HCEC 1CT (cell line): ENCODE results near the gene SEMA3G.

Experiments
- DNase-seq: peaks from one replicate; pipeline ENCODE4 v3.0.0-alpha.2; 2017

The SEMA3G gene

DNA sequence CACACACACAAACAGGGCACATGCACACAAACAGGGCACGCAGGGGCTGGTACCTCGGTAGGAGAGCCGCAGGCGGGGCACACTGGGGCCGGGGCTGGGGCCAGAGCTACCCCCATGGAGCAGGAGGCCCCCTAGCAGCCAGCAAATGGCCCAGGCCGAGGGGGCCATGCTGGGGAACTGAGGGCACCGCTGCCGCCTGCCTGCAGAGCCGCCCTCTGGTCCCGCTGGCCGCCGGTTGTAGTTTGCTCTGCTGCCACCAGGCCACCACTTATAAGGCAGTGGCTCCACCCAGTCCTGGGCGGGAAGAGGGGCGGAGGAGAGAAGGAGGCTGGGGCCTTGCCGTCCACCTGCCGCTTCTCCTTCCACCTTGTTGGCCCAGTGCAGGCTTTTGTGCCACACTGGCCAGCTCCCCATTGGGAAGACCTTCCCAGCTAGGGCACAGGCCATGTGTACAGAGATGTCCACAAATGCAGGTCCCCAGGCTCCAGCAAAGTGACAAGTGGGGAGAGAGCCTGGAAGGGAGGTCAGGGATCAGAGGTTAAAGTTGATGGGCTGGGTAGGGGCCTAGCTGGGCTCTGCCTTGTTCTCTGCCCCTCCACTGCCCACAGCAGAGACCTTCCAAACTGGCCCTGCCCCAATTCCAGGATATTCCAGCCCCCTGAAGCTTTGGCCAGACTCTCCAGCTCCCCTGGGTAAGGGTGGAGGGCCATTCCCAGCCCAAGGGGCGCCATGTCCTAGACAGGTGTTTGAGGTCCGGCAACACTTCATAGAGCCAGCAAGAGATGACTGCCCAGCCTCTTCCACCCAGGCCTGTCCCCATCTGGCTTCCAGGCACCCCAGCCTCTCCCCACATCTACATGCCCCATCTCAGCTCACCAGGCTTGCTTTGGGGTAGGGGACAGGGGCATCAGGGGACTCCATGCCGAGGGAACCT lies at the start of gene SEMA3G:
Gene SEMA3G, minus strand, starts transcription at position 244 of the 934 bp plus-strand sequence. Its CDS starts 76 bp downstream, at position 168.
- peak; percentile 36 for DNase-seq

DNA sequence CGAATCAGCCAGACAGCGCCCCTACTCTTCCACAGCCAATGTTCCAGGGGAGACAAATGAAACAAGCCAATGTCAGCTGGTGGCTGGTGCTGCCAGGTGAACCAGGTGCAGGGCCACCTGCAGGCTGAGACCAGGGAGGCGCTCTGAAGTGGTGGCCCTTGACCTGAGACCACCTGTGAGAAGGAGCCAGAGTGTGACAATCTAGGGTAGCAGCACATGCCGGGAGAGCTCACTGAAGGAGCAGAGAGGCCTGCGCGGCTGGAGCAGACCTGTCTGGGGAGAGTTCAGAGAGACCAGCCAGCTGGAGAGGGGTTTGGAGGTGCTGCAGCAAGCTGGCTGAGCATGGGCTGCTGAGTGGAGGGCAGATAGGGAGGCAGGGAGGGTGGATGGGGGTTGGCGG lies 49.5 kb upstream of the SEMA3G start:
- no peak for DNase-seq

DNA sequence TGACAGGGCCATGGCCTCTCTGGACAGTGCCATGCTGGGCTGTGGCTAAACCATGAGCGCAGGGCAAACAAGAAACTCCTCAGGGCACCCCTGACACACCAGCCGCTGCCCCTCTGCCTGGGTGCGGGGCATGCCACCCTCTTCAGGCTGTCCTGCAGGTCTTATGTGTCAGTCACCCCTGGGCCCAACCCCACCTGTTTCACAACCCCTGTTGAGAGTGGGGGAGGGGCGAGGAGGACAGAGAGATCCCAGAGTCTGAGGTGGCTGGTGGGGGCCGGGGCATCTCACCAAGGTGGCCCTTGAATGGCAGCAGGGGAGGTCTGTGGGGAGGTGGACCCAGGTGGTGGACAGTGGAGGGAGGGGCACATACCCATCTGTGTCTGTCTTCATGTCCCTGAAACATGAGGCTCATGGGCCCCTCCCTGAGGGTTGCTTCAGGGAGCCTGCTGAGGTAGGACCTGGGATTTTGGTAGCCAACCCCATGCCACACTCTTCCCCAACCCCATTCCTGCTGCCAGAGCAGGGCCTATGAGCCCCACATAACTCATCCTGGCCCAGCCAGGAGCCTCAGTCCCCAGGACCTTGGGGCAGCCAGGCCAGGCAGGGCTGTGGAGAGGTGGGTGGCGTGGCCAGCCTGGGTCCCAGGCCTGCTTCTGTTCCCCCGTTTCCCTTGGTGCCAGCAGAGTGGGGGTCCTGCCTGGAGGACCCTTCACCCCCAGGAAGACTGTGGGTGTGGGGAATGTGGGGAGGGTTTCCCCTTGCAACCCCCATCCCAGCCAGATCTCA lies 48.5 kb upstream of the SEMA3G start:
- no peak for DNase-seq

DNA sequence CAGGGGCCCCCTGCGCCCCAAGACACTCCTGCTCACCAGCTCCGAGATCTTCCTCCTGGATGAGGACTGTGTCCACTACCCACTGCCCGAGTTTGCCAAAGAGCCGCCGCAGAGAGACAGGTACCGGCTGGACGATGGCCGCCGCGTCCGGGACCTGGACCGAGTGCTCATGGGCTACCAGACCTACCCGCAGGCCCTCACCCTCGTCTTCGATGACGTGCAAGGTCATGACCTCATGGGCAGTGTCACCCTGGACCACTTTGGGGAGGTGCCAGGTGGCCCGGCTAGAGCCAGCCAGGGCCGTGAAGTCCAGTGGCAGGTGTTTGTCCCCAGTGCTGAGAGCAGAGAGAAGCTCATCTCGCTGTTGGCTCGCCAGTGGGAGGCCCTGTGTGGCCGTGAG lies 47.2 kb upstream of the SEMA3G start:
- DNase-seq: no peak

DNA sequence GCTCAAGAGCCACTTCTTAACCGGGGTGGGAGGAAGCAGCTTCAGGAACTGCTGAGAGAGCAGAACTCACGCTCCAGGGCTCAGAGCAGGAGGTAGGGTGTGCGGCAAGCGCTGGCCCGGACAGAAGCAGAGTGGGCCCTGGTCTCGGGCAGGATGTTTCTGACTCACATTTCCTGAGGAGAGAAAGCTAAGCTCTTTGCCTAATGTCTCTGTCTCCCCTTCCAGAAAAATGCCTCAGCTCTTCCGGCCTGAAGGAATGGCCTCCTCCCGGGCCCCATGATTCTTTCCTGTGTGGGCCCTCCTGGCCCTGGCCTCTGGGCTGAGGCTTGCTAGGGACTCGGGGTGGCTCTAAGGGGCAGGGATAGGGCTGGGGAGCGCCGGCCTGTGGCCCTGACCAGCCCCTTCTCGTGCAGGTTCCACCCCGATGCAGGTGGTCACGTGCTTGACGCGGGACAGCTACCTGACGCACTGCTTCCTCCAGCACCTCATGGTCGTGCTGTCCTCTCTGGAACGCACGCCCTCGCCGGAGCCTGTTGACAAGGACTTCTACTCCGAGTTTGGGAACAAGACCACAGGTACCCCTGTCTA lies 46.1 kb upstream of the SEMA3G start:
- no peak for DNase-seq

DNA sequence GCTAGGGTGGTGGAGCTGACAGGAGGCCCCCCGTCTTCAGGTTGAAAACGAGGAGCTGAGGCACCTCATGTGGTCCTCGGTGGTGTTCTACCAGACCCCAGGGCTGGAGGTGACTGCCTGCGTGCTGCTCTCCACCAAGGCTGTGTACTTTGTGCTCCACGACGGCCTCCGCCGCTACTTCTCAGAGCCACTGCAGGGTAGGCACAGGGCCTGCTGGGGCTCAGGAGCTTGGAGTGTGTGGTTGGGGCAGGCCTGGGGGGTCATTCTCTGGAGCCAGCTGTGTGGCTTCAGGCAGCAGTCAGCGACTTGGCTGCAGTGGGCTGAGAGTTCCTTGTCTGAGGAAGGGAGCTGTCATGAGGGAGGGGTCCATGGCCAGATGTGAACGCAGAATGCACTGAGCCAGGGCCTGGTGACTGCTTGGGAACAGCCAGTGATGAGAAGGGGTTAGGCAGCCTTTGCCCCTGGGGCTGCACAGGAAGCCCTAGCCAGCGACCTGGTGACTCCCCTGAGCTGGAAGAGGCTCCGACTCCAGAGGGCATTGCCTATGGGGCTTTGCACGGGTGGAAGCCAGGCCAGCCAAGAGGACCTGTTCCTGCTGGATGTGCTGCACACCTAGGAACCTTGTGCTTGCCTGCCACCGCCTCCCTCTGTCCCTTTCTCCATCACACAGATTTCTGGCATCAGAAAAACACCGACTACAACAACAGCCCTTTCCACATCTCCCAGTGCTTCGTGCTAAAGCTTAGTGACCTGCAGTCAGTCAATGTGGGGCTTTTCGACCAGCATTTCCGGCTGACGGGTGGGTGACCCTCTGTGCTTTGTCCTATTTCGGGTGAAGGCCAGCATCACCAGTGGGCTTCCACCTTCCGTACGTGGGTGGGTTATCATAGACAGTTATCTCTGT lies 45.4 kb upstream of the SEMA3G start:
- no peak for DNase-seq

DNA sequence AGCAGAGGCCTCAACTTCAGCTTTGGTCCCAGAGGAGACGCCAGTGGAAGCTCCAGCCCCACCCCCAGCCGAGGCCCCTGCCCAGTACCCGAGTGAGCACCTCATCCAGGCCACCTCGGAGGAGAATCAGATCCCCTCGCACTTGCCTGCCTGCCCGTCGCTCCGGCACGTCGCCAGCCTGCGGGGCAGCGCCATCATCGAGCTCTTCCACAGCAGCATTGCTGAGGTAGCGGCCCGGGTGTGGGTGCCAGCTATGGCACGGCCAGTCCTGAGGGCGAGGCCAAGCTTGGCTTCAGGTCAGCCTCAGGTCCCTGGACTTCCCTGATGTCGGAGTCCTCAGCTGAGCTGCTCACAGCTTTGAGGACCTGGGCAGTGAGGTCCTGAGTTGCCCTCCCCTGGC lies 44.5 kb upstream of the SEMA3G start:
- no peak for DNase-seq

DNA sequence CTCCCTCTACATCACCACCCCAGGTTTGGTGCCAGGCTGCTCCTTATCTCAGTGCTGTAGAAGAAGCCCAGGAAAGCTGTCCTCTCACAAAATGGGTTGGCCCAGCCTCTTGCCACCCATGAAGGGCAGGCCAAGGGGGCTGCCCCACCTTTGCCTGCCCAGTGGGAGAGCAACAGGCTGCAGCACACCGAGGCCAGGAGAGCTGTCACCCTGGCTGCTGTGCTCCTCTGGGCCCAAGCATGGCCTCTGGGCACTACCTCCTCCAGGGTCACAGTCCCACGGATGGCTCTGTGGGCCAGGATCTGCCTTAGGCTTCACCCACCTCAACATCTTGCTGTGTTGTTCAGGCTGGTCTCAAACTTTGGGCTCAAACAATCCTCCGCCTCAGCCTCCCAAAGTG lies 43.8 kb upstream of the SEMA3G start:
- no peak for DNase-seq

DNA sequence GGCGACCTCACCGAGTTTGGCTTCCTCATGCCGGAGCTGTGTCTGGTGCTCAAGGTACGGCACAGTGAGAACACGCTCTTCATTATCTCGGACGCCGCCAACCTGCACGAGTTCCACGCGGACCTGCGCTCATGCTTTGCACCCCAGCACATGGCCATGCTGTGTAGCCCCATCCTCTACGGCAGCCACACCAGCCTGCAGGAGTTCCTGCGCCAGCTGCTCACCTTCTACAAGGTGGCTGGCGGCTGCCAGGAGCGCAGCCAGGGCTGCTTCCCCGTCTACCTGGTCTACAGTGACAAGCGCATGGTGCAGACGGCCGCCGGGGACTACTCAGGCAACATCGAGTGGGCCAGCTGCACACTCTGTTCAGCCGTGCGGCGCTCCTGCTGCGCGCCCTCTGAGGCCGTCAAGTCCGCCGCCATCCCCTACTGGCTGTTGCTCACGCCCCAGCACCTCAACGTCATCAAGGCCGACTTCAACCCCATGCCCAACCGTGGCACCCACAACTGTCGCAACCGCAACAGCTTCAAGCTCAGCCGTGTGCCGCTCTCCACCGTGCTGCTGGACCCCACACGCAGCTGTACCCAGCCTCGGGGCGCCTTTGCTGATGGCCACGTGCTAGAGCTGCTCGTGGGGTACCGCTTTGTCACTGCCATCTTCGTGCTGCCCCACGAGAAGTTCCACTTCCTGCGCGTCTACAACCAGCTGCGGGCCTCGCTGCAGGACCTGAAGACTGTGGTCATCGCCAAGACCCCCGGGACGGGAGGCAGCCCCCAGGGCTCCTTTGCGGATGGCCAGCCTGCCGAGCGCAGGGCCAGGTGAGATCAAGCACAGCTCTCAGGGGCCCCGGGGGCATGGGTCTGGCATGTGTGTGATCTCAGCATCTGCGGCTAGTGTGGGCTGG lies 43.1 kb upstream of the SEMA3G start:
- no peak for DNase-seq

DNA sequence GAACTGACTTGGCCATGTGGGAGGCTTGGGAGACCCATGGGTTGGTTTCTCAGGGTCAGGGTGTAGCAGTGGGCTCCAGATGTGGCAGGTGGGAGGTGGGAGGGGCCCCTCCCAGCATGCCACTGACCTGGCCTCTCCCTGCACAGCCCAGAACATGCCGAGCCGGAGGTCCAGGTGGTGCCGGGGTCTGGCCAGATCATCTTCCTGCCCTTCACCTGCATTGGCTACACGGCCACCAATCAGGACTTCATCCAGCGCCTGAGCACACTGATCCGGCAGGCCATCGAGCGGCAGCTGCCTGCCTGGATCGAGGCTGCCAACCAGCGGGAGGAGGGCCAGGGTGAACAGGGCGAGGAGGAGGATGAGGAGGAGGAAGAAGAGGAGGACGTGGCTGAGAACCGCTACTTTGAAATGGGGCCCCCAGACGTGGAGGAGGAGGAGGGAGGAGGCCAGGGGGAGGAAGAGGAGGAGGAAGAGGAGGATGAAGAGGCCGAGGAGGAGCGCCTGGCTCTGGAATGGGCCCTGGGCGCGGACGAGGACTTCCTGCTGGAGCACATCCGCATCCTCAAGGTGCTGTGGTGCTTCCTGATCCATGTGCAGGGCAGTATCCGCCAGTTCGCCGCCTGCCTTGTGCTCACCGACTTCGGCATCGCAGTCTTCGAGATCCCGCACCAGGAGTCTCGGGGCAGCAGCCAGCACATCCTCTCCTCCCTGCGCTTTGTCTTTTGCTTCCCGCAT lies 42.3 kb upstream of the SEMA3G start:
- no peak for DNase-seq

DNA sequence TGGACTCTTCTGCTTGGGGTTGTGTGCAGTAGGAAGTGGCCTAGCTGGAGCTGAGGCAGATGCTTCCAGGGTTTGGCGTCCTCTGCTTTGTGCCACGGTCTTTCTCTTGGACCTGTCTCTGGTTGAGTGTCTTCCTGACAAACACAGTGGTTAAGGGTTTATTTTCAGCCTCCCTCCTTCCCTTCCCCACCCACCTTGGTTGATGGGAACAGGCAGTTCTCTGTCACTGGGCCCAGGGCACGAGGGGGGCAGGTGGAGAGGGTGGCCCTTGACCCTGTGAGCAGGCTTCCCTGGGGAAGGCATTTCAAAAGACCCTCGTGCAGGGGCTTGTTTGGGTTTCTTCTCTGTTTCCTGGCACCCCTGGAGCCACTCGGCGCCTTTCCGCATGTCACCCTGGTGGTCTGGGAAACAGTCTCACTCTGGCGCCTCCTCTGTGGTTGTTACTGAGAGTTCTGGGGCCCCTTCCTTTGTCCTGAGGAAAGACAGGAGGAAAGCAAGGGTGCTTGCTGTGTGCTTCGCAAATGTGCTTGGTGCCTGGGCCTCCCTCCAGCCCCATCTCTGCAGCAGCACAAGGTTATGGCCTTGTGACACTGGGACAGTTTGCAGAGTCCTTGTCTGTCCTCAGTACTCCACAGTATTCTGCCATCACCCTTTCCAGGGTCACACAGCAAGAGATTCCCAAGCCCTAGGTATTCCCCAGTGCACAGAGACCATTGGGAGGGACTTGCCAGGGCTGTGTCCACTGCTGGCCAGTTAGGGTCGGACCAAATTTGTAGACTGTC lies 40.0 kb upstream of the SEMA3G start:
- no peak for DNase-seq

DNA sequence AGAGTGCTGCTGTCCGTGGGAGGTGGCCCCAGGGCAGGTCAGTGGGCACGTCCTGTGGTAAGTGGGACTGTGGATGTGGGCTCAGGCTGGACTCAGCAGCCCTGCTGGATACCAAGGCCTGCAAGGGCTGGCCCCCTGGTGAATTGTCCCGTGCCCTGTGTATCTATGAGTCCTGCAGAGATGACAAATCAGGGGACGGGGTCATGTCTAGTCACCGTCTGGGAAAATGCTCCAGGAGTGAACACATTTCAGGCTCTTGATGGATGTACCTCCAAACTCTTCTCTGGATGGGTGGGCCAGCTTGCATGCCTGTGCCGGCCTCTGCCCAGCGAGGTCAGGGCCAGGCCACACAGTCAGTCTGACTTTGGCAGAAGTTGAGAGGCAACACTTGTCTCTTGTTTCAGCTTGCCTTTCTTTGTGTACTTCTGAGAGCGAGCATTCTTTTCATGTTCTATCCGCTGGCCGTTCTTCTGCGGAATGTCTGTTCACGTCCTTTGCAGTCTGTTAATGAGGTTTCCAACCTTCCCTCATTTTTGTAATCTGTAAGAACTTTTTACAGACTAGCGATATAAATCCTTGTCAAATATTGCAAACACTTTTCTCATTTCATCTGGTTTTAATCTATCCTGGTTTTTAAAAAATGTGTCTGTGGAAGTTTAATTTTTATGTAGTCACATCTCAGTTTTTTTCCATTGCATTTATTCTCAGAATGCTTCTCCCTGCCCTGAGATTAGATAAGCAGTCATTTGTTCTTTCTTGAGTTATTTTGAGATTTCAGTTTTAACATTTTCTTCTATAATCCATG lies 38.9 kb upstream of the SEMA3G start:
- DNase-seq: no peak

DNA sequence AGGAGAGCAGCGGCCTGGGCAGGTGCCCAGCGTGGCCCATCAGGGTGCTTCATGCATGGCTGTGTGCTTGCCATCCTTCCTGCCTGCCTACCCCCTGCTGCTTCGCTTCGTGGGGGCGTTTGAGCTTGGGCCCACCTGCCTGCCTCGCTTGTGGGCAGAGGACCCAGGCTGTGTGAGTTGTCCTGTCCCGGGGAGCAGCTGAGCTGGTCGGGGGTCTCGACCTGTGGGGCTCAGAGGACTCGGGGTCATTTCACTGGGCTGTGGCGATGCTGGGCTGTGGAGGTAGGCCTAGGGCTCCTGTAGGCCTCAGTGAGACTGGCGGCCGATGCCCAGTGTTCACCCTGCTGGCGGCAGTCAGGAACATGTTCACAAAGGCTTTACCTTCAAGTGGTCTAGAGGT lies 38.2 kb upstream of the SEMA3G start:
- DNase-seq: no peak

DNA sequence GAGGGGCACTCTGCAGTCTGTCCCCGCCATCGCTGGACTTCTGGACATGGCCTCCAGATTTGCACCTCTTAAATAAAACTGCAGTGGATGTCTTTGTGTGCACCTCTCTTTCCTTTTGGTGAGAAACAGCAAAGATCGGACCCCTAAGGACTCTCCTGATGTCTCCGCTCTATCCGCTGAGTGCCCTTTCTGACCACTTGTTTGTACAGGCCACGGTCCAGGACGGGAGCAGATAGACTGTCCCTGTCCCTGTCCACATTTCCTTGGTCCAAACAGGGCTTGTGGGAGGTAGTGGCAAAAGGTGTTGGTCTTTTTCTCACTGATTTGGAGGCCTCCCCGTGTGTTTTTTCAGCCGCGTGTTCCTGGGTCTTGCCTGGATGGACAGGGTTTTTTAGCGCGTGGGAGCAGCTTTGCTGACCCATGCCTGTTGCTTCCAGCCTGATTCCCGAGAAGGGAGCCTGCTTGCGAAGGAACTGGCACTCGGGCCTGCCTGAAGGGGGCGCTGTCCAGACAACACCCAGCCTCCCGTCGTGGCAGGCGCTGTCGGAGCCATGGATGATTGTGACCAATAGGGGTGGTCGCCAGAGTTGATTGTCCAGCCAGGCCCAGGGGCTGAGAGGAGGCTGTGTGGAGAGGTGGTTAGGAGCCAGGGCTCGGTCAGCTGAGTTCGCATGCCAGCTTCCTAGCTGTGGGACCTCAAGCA lies 37.1 kb upstream of the SEMA3G start:
- peak; percentile 1 for DNase-seq

DNA sequence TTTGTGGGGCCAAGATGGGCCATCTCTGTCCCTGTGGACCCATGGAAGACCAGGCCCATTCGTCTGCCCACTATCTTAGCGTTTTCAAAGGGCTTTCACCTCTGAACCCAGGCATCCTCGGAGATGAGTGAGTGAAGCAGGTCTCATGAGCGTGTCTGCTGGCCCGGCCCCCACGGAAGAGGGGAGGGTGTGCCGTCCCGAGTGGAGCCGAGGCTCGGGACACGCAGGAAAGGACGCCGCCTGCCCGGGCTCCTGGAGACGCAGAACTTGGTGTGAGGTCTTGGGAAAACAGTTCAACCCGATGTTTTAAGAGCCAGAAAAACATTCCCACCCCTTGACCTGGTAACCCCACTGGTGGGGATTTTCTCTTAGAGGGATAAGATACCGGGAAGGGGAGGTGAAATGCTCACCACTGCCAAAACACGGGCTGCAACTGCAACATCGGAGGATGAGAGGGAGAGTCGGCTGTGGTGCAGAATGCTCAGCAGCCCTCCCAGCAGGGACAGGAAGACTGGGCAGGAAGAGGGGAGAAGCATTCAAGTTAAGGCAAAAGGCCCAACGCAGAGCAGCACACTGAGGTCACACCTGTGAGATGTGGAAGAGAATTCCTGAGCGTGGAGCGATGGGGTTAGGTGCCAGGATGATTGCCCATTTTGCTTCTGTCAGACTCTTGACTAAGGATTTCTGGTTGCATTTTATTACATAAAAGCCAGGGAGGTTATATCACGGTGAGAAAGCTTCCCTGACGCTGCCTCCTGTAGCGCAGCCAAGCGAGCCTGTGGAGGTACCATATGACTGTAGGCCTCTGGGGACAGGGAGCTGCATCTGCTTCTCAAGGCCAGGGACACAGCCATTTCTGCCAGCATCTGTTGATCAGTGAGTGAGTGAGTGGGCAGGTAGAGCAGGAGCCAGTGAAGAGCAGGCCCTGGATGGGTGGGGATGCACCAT lies 36.1 kb upstream of the SEMA3G start:
- no peak for DNase-seq

DNA sequence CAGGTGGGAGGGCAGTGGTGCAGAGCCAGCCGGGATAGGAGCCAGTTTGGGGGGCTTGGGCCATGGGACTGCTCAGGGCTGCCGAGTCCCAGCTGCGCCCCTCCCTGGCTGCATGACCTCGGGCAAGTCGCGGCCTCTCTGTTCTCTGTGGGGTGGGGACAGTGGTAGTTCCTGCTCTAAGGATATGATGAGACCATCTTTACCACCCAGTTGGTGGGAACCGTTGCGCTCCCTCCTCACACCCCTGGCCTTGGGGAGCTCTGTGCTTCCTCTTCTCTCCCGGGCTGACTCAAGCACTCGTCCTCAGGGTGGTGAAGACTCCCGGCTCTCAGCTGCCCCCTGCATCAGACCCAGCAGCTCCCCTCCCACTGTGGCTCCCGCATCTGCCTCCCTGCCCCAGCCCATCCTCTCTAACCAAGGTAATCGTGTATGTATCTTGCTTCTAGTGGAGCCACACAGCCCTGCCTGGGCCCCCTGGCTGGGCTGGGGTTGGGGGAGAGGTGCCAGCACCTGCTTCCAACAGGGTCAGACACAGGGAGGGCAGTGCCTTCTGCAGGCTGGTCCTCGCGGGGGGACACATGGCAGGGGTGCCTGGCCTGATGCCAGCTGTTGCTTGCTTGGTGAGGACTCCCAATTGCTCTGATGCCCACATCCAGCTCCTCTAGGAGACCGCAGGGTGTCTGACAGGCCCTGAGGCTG lies 35.1 kb upstream of the SEMA3G start:
- no peak for DNase-seq
